CD14-positive monocyte (primary cell): ENCODE results near the gene CFAP157. TPM values are rescaled to one million over a fixed set of nuclear protein-coding genes. Genes with fewer than 3 reads are reported as not detected.

Source experiments
- DNase-seq, 3 donors: peaks; one replicate each; pipeline ENCODE4 v3.0.0-alpha.2; 2011 to 2022
- H2AFZ ChIP-seq: 2 replicates; pipeline ENCODE4 v1.6.0; 2012; ENCODE audit warnings: mild to moderate bottlenecking, low read depth, low read length, inconsistent platforms; ENCODE audit not compliant: insufficient read depth, poor library complexity, severe bottlenecking
- H3K27ac ChIP-seq, 2 donors: 1 replicate in 1 of 2; 2 replicates in 1 of 2; pipeline ENCODE4 v1.5.1; 2012 to 2013; ENCODE audit warnings: low read length in 2 of 2, control low read depth in 1 of 2, inconsistent platforms in 1 of 2, low read depth in 1 of 2, mild to moderate bottlenecking in 1 of 2
- H3K27me3 ChIP-seq, 2 donors: one replicate each; pipeline versions ENCODE4 v1.6.0 to v1.6.1; 2011 to 2013; ENCODE audit warnings: low read length in 2 of 2; ENCODE audit not compliant: control insufficient read depth in 2 of 2, insufficient read depth in 2 of 2
- H3K36me3 ChIP-seq, 2 donors: replicated peaks in 1 of 2; 1 replicate in 1 of 2; 2 replicates in 1 of 2; pipeline versions ENCODE4 v1.5.1 to v1.6.1; 2012 to 2013; ENCODE audit warnings: low read length in 2 of 2, control low read depth in 1 of 2, inconsistent platforms in 1 of 2, mild to moderate bottlenecking in 1 of 2; ENCODE audit not compliant: insufficient read depth in 2 of 2, control insufficient read depth in 1 of 2
- H3K4me1 ChIP-seq, 2 donors: 1 replicate in 1 of 2; 2 replicates in 1 of 2; pipeline versions ENCODE4 v1.5.1 to v1.6.1; 2012 to 2013; ENCODE audit warnings: low read length in 2 of 2, control low read depth in 1 of 2, inconsistent platforms in 1 of 2, mild to moderate bottlenecking in 1 of 2, moderate library complexity in 1 of 2; ENCODE audit not compliant: insufficient read depth in 2 of 2, control insufficient read depth in 1 of 2
- H3K4me2 ChIP-seq: replicated peaks from 2 replicates; pipeline ENCODE3; 2012; ENCODE audit warnings: low read length, moderate library complexity, mild to moderate bottlenecking; ENCODE audit not compliant: poor library complexity, severe bottlenecking; ENCODE audit errors: extremely low read depth
- H3K4me3 ChIP-seq, 3 experiments: fragments of 200-600 bp in 1 of 3; sonication (generic) in 1 of 3; replicated peaks in 1 of 3; 1 replicate in 2 of 3; 2 replicates in 1 of 3; pipeline ENCODE4 v1.5.1; 2011 to 2013; ENCODE audit warnings: low read length in 3 of 3, mild to moderate bottlenecking in 3 of 3, control low read depth in 2 of 3, low read depth in 2 of 3, inconsistent platforms in 1 of 3, moderate library complexity in 1 of 3
- H3K79me2 ChIP-seq: 2 replicates; pipeline ENCODE4 v1.6.0; 2012; ENCODE audit warnings: mild to moderate bottlenecking, control low read depth, inconsistent platforms, low read length, moderate library complexity; ENCODE audit not compliant: insufficient read depth
- H3K9ac ChIP-seq: 2 replicates; pipeline ENCODE4 v1.6.0; 2017; ENCODE audit warnings: low read length, mild to moderate bottlenecking; ENCODE audit not compliant: insufficient read depth, poor library complexity, severe bottlenecking
- H3K9me3 ChIP-seq, 2 donors: replicated peaks in 1 of 2; 1 replicate in 1 of 2; 2 replicates in 1 of 2; pipeline versions ENCODE4 v1.5.1 to v1.6.1; 2012 to 2013; ENCODE audit warnings: low read length in 2 of 2, control low read depth in 1 of 2; ENCODE audit not compliant: control insufficient read depth in 1 of 2, insufficient read depth in 1 of 2
- H4K20me1 ChIP-seq: 2 replicates; pipeline ENCODE4 v1.6.0; 2012; ENCODE audit warnings: mild to moderate bottlenecking, low read length, control low read depth, moderate library complexity; ENCODE audit not compliant: insufficient read depth
- H3K27ac Mint-ChIP-seq, 7 donors: one replicate each; pipeline ENCODE4 v1.8.0; 2020; ENCODE audit warnings: mild to moderate bottlenecking in 7 of 7, mixed read lengths in 7 of 7, moderate library complexity in 6 of 7, inconsistent platforms in 2 of 7
- H3K27me3 Mint-ChIP-seq, 3 donors: one replicate each; pipeline ENCODE4 v1.8.0; 2021 to 2022; ENCODE audit warnings: low read depth in 3 of 3, mild to moderate bottlenecking in 3 of 3, mixed read lengths in 3 of 3, moderate library complexity in 3 of 3, inconsistent platforms in 1 of 3
- H3K36me3 Mint-ChIP-seq, 2 donors: one replicate each; pipeline ENCODE4 v1.8.0; 2020; ENCODE audit warnings: mixed read lengths in 2 of 2, inconsistent platforms in 1 of 2, mild to moderate bottlenecking in 1 of 2
- H3K4me1 Mint-ChIP-seq: one replicate; pipeline ENCODE4 v1.8.0; 2020; ENCODE audit warnings: mild to moderate bottlenecking, mixed read lengths
- H3K4me3 Mint-ChIP-seq, 2 donors: one replicate each; pipeline ENCODE4 v1.8.0; 2020; ENCODE audit warnings: mild to moderate bottlenecking in 2 of 2, mixed read lengths in 2 of 2, moderate library complexity in 1 of 2
- H3K9me3 Mint-ChIP-seq, 7 donors: one replicate each; pipeline ENCODE4 v1.8.0; 2020 to 2022; ENCODE audit warnings: mixed read lengths in 7 of 7, mild to moderate bottlenecking in 6 of 7, moderate library complexity in 6 of 7, inconsistent platforms in 2 of 7
- WGBS: methylation state at CpG from one replicate; pipeline ENCODE4 v1.1.5; 2013; ENCODE audit warnings: missing lambda C conversion rate; ENCODE audit not compliant: insufficient coverage; 5-methylcytosine and 5-hydroxymethylcytosine counted together
- intact Hi-C, 2 donors: fragments of 100-400 bp; cut with micrococcal nuclease; formaldehyde crosslinking; loops; one replicate each; pipeline versions ENCODE4 v1.15.0 to v1.15.1; 2023
- polyA plus RNA-seq, 3 donors: library from polyadenylated mRNA; depleted of rRNA in 1 of 3; unstranded in 2 of 3; stranded (reverse) in 1 of 3; fragments of 300-500 nt in 2 of 3; fragments of >200 nt in 1 of 3; fragmentation: Illumina TruSeq in 2 of 3; gene quantifications; 1 replicate in 2 of 3; 2 replicates in 1 of 3; pipeline ENCODE4 v1.2.3, GENCODE V29; 2012 to 2021
- TF ChIP-seq, protein P1 (sequence below): fragments of 200-600 bp; IDR thresholded peaks from one replicate; pipeline ENCODE4 v1.8.0; 2022; ENCODE audit warnings: antibody characterized with exemption, mild to moderate bottlenecking

CFAP157 gene
- polyA plus RNA-seq, 3 donors, result 0.06 to 0.09 TPM; not detected in 1

- Mint-ChIP-seq H3K4me3 (no peak overlapping the region), H3K9me3 (peaks cover 0 to 1% (median 0%) of the 10 kb centered on the region in 7 donors), H3K36me3 (peaks cover 40 to 66% of the 10 kb centered on the region in 2 donors), H3K27ac (peak overlapping the region in 3 of 7 donors; percentile 62 to 90 (median 77)), H3K4me1 (peaks cover 17% of the 10 kb centered on the region), H3K27me3 (peaks cover 0 to 3% (median 0%) of the 10 kb centered on the region in 3 donors)
- Histone ChIP-seq H3K9me3 (no peaks in the 10 kb centered on the region), H3K4me1 (peaks cover 15 to 28% of the 10 kb centered on the region in 2 donors), H3K27me3 (no peaks in the 10 kb centered on the region), H3K4me3 (no peak overlapping the region), H3K79me2 (no peaks in the 10 kb centered on the region), H2AFZ (no peak overlapping the region), H3K27ac (no peak overlapping the region), H3K36me3 (peaks cover 57 to 59% of the 10 kb centered on the region in 2 donors), H4K20me1 (peaks cover 68% of the 10 kb centered on the region), H3K4me2 (no peak overlapping the region), H3K9ac (no peak overlapping the region)
- TF ChIP-seq, protein P1, sequence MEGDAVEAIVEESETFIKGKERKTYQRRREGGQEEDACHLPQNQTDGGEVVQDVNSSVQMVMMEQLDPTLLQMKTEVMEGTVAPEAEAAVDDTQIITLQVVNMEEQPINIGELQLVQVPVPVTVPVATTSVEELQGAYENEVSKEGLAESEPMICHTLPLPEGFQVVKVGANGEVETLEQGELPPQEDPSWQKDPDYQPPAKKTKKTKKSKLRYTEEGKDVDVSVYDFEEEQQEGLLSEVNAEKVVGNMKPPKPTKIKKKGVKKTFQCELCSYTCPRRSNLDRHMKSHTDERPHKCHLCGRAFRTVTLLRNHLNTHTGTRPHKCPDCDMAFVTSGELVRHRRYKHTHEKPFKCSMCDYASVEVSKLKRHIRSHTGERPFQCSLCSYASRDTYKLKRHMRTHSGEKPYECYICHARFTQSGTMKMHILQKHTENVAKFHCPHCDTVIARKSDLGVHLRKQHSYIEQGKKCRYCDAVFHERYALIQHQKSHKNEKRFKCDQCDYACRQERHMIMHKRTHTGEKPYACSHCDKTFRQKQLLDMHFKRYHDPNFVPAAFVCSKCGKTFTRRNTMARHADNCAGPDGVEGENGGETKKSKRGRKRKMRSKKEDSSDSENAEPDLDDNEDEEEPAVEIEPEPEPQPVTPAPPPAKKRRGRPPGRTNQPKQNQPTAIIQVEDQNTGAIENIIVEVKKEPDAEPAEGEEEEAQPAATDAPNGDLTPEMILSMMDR, result no peak
- DNase-seq, result no peak
- 97% methylated on average over 9 of the region's 13 CpGs for WGBS
- intact Hi-C loops, result loop anchor here in 1 of 2 donors (5.0 kb wide), 2 partner anchors 129 to 179 kb away; partner anchors contain the start of gene ST6GALNAC4
These were observed 31.9 kb downstream of the CFAP157 start for GRCh38 chr9:127738666-127739065.

GRCh38 chr9:127739614-127740330, 33.0 kb downstream of the CFAP157 start:
- H3K4me2 ChIP-seq, result no peak overlapping the region

More at GRCh38 chr9:127739614-127740330, 33.0 kb downstream of the CFAP157 start:
- TF ChIP-seq, protein P1, result no peak
- H3K4me3 ChIP-seq, result no peak overlapping the region
- DNase-seq, result no peak
- H3K4me1 Mint-ChIP-seq, result peaks cover 8% of the 10 kb centered on the region
- H3K9ac ChIP-seq, result no peak overlapping the region
- H3K36me3 ChIP-seq, result peaks cover 66 to 70% of the 10 kb centered on the region in 2 donors
- 93% methylated on average over 17 of the region's 19 CpGs for whole genome bisulfite sequencing
- H3K4me3 Mint-ChIP-seq, result no peak overlapping the region
- peaks cover 6 to 17% of the 10 kb centered on the region in 2 donors for H3K4me1 ChIP-seq
- intact Hi-C loops, result loop anchor here in 1 of 2 donors (5.0 kb wide), 2 partner anchors 128 to 178 kb away; partner anchors contain the start of gene ST6GALNAC4
- H3K79me2 ChIP-seq, result no peaks in the 10 kb centered on the region
- H3K27ac ChIP-seq, result peak overlapping the region; percentile 13 to 67
- H4K20me1 ChIP-seq, result peaks cover 70% of the 10 kb centered on the region
- peak overlapping the region; percentile 32 to 88 (median 81) for H3K27ac Mint-ChIP-seq
- H3K9me3 Mint-ChIP-seq, result peaks cover 0 to 1% (median 0%) of the 10 kb centered on the region in 7 donors
- H3K36me3 Mint-ChIP-seq, result peaks cover 50 to 77% of the 10 kb centered on the region in 2 donors
- H3K27me3 ChIP-seq, result no peaks in the 10 kb centered on the region
- no peaks in the 10 kb centered on the region for H3K9me3 ChIP-seq
- no peaks in the 10 kb centered on the region for H3K27me3 Mint-ChIP-seq
- no peak overlapping the region for H2AFZ ChIP-seq
